Peyer's patch (tissue), 4 donors: ENCODE results near the gene DOCK9.

Source experiments
- CTCF ChIP-seq, 6 experiments: fragments of 450-650 bp in 4 of 6; fragments of 200-600 bp in 2 of 6; sonication (generic) in 1 of 6; IDR thresholded peaks; one replicate each; pipeline ENCODE4 v1.5.1; 2017 to 2019; ENCODE audit warnings: antibody characterized with exemption in 6 of 6, mild to moderate bottlenecking in 3 of 6, moderate library complexity in 1 of 6
- POLR2A ChIP-seq, 2 donors: fragments of 450-650 bp; IDR thresholded peaks; one replicate each; pipeline ENCODE4 v1.5.1; 2017; ENCODE audit warnings: antibody characterized with exemption in 2 of 2, mild to moderate bottlenecking in 2 of 2, moderate library complexity in 2 of 2

DNA sequence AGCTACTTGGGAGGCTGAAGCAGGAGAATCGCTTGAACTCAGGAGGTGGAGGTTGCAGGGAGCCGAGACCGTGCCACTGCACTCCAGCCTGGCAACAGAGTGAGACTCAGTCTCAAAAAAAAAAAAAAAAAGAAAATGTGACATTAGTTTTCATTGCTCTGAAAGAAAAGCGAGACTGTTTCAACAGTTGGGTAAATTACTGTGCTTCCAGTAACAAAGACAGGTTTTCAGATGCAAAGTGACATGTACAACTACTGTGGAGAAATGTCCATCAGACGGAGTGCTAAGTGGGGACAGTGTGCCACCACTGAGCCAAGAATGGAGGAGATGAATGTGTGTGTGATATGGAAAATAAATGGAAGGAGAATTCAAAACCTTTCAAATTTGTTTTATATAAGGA lies 201.2 kb downstream of the DOCK9 start:
- TF ChIP-seq CTCF (IDR thresholded peaks at IDR 0.05) (no peak), POLR2A (IDR thresholded peaks at IDR 0.05) (no peak)
